Stimulated activated naive CD4-positive, alpha-beta T cell treated with Interleukin-2 at 50 U/mL for 16 hours (primary cell): ENCODE results near the gene IQGAP1.
A peak's percentile ranks its signal among the peaks of the same experiment; 100 is the strongest.
"Not testable (repeated sequence)": the region's sequence is repeated elsewhere in the genome, so short reads cannot be mapped to it uniquely, and the experiment has no call there.

Experiments
- DNase-seq: peaks from one replicate; lab custom pipeline; 2025; lab: John Stamatoyannopoulos, UW

The IQGAP1 gene

GRCh38 chr15:90387534-90388461 lies at the start of gene IQGAP1:
IQGAP1 (plus strand) TSS chr15:90388242; CDS start chr15:90388342, 100 bp downstream.
- peak; percentile 97 for DNase-seq

- no peak for DNase-seq
These were observed 49.5 kb upstream of the IQGAP1 start for GRCh38 chr15:90338532-90338931.

- DNase-seq, result no peak
These were observed 47.7 kb upstream of the IQGAP1 start for GRCh38 chr15:90340345-90340744.

- no peak for DNase-seq
These were observed 44.7 kb upstream of the IQGAP1 start for GRCh38 chr15:90343302-90343790.

- DNase-seq, result no peak
These were observed 43.4 kb upstream of the IQGAP1 start for GRCh38 chr15:90344662-90345061.

GRCh38 chr15:90345857-90346256 lies 42.2 kb upstream of the IQGAP1 start:
- no peak for DNase-seq

- not testable (repeated sequence) for DNase-seq
These were observed 40.5 kb upstream of the IQGAP1 start for GRCh38 chr15:90347431-90348065.

- no peak for DNase-seq
These were observed 39.6 kb upstream of the IQGAP1 start for GRCh38 chr15:90348456-90348855.

GRCh38 chr15:90349072-90349471 lies 39.0 kb upstream of the IQGAP1 start:
- no peak for DNase-seq

GRCh38 chr15:90349821-90350220 lies 38.2 kb upstream of the IQGAP1 start:
- DNase-seq, result no peak

- no peak for DNase-seq
These were observed 36.4 kb upstream of the IQGAP1 start for GRCh38 chr15:90351479-90352106.

GRCh38 chr15:90352107-90352893 lies 35.7 kb upstream of the IQGAP1 start, which contains the start of gene ZNF774:
ZNF774 (plus strand) TSS chr15:90352284; CDS start chr15:90354661, 2,377 bp downstream.
- DNase-seq, result peak; percentile 87

- no peak for DNase-seq
These were observed 33.1 kb upstream of the IQGAP1 start for GRCh38 chr15:90354986-90355385.

GRCh38 chr15:90358124-90359033 lies 29.7 kb upstream of the IQGAP1 start:
- no peak for DNase-seq

- DNase-seq, result no peak
These were observed 27.3 kb upstream of the IQGAP1 start for GRCh38 chr15:90360746-90361145.

- DNase-seq, result no peak
These were observed 25.2 kb upstream of the IQGAP1 start for GRCh38 chr15:90362936-90363212.

- no peak for DNase-seq
These were observed 23.8 kb upstream of the IQGAP1 start for GRCh38 chr15:90364251-90364650.

GRCh38 chr15:90365414-90366055 lies 22.5 kb upstream of the IQGAP1 start:
- DNase-seq, result no peak

- no peak for DNase-seq
These were observed 20.5 kb upstream of the IQGAP1 start for GRCh38 chr15:90367576-90367975.

GRCh38 chr15:90375071-90375470 lies 13.0 kb upstream of the IQGAP1 start:
- DNase-seq, result no peak
